BJ (cell line): ENCODE measurements around the gene SLC39A10. TPM values are rescaled to one million over a fixed set of nuclear protein-coding genes. Genes with fewer than 3 reads are reported as not detected.
"Not testable (repeated sequence)": the region's sequence is repeated elsewhere in the genome, so short reads cannot be mapped to it uniquely, and the experiment has no call there.

Experiments used
- CTCF ChIA-PET: fragments of 350-600 bp; formaldehyde crosslinking; extraction: SDS; loops from one replicate; lab custom pipeline; 2021; ENCODE audit warnings: antibody characterized with exemption, inconsistent platforms; lab: Yijun Ruan, JAX
- POLR2A ChIA-PET: fragments of 300-600 bp; sonication (Branson Sonifier 250); formaldehyde crosslinking; extraction: SDS; loops from one replicate; lab custom pipeline; 2021; ENCODE audit warnings: antibody characterized with exemption; lab: Charles Lee
- DNase-seq: peaks from one replicate; pipeline ENCODE4 v3.0.0-alpha.2; 2011; ENCODE audit warnings: low read depth
- H3K27me3 ChIP-seq: 2 replicates; pipeline ENCODE4 v1.6.0; 2011; ENCODE audit warnings: low read length; ENCODE audit not compliant: control insufficient read depth, insufficient read depth
- H3K36me3 ChIP-seq: 2 replicates; pipeline ENCODE4 v1.5.1; 2011; ENCODE audit warnings: low read length; ENCODE audit not compliant: control insufficient read depth, insufficient read depth
- H3K4me3 ChIP-seq: 2 replicates; pipeline ENCODE4 v1.5.1; 2011; ENCODE audit warnings: low read depth, mild to moderate bottlenecking, control low read depth, low read length
- CTCF ChIP-seq: IDR thresholded peaks from 2 replicates; pipeline ENCODE4 v1.5.1; 2011; ENCODE audit warnings: low read depth, mild to moderate bottlenecking, control low read depth, inconsistent platforms, low read length, moderate library complexity; ENCODE audit not compliant: insufficient read depth
- polyA plus RNA-seq: library from polyadenylated mRNA; depleted of rRNA; stranded (reverse); fragments of >200 nt; gene quantifications from 2 replicates; pipeline ENCODE4 v1.2.3, GENCODE V29; 2011

The SLC39A10 gene
- polyA plus RNA-seq, 1 experiment, result 13.7 TPM

DNA sequence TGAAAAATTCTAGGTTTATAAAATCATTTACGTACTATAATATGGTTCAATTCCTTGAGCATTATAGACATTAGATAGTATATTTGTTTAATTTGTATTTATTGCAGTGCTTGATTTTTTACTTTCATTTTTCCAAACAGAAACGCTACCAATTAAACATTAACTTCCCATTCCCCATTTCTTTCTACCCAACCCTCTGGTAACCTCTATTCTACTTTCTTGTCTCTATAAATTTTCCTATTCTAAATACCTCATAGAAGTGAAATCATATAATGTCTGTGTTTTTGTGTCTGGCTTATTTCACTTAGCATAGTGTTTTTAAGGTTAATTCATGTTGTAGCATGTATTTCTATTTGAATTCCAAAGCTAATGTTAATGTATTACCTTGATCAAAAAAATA lies 11.6 kb upstream of the SLC39A10 start:
- H3K4me3 ChIP-seq, result no peak overlapping the region
- POLR2A ChIA-PET, result no interaction called here
- CTCF ChIA-PET, result no interaction called here
- no peak for DNase-seq
- no peaks in the 10 kb centered on the region for H3K27me3 ChIP-seq
- H3K36me3 ChIP-seq, result no peaks in the 10 kb centered on the region
- no peak for TF ChIP-seq CTCF

DNA sequence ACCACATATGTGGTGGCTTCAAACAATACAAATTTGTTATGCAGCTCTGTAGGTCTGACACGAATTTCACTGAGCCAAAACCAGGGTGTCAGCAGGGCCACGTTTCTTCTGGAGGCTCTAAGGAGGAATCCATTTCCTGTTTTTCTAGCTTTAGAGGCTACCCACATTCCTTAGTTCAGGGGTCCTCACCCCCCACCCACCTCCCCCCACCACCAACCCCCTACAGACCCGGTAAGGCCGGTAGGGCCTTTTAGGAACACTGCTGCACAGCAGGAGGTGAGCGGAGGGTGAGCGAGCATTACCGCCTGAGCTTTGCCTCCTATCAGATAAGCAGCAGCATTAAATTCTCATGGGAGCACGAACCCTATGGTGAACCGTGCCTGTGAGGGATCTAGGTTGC lies 10.6 kb upstream of the SLC39A10 start:
- Histone ChIP-seq H3K4me3 (no peak overlapping the region), H3K27me3 (no peaks in the 10 kb centered on the region), H3K36me3 (no peaks in the 10 kb centered on the region)
- no peak for TF ChIP-seq CTCF
- no peak for DNase-seq
- ChIA-PET POLR2A (no interaction called here), CTCF (no interaction called here)

DNA sequence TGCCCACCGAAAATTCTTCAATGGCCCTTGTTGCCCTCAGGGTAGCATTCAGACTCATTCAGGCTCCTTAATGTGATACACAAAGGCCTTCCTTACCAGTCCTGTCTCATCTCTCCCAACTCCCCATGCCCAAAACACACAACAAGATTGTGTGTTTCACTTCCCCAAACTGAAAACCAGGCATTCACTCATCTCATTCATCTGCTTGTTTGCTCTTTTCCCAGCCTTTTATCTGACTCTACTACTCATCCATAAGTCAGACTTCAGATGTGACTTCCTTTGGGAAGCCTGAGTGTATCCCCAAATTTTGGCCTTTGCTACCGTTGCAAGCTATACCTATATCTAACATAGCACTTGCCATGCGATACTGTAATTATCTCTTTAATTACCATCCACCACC lies 9.7 kb upstream of the SLC39A10 start:
- no peak for TF ChIP-seq CTCF
- ChIA-PET POLR2A (no interaction called here), CTCF (no interaction called here)
- Histone ChIP-seq H3K4me3 (no peak overlapping the region), H3K36me3 (no peaks in the 10 kb centered on the region), H3K27me3 (no peaks in the 10 kb centered on the region)
- DNase-seq, result no peak

DNA sequence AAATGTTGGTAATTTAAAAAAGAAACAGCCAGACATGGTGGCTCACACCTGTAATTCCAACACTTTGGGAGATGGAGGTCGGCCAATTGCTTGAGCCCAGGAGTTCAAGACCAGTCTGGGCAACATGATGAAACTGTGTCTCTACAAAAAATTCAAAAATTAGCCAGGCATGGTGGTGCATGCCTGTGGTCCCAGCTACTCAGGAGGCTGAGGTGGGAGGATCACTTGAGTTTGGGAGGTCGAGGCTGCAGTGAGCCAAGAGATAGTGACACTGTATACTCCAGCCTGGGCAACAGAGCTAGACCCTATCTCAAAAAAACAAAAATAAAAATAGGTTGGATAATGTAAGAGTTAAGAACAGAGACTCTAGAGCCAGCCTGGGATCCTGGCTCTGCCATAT lies 8.7 kb upstream of the SLC39A10 start:
- CTCF ChIA-PET, result not testable (repeated sequence)

DNA sequence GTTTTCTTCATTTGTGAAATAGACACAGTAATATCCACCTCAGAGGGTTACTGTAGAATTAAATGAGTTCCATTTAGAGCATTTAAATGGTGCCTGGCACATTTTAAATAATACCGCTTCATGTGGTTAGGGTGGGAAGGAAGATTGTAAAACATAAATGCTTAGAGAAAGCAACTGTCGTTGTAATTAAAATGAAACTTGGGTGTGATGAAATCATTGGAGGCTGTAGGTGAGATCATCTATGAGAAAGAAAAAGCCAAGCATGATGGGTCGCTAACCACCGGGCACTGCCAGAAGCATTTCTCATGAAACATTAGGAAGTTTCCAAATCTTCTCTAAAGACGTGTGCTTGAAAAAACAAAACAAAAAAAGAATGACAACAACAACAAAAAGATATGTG lies 8.2 kb upstream of the SLC39A10 start:
- no peaks in the 10 kb centered on the region for H3K27me3 ChIP-seq
- ChIA-PET CTCF (no interaction called here), POLR2A (no interaction called here)
- no peak overlapping the region for H3K4me3 ChIP-seq
- no peak for DNase-seq
- no peaks in the 10 kb centered on the region for H3K36me3 ChIP-seq
- no peak for TF ChIP-seq CTCF

More for the DNA sequence above, 8.7 kb upstream of the SLC39A10 start:
- POLR2A ChIA-PET, H3K4me3 ChIP-seq, H3K27me3 ChIP-seq, DNase-seq, H3K36me3 ChIP-seq: not testable (repeated sequence)

DNA sequence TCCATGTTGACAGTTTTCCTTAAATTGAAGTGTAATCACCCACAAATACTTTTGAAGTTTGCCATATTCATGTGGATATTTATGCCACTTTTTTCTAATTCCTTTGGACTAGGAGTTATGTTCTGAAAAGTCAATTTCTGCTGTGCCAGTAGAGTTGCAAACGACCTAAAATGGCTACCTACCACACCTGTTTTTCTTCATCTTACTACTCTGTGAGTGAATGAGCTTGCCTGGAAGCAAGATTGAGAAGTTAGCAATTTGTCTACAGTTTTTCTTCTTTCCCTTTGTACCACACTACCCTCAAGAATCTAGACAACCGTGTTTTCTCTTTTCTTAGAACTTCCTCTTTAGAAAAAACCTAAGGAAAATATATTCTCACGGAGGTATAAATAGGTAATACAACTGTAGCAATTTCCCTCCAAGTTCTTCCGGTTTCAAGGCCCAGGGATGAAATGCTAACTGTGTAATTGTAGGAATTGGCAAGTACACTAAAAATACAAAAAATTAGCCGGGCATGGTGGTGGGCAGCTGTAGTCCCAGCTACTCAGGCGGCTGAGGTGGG lies 7.3 kb upstream of the SLC39A10 start:
- no peak for TF ChIP-seq CTCF
- ChIA-PET CTCF (no interaction called here), POLR2A (no interaction called here)

More for the DNA sequence above, 7.3 kb upstream of the SLC39A10 start:
- Histone ChIP-seq H3K27me3 (no peaks in the 10 kb centered on the region), H3K36me3 (no peaks in the 10 kb centered on the region), H3K4me3 (no peak overlapping the region)
- no peak for DNase-seq
